Esophagus muscularis mucosa (tissue), 3 donors: ENCODE data around the gene SPATA46.

Experiments used
- CTCF ChIP-seq, 3 experiments: fragments of 200-600 bp in 2 of 3; fragments of 450-650 bp in 1 of 3; sonication (generic) in 2 of 3; IDR thresholded peaks; one replicate each; pipeline ENCODE4 v1.5.1; 2017 to 2019; ENCODE audit warnings: antibody characterized with exemption in 3 of 3, mild to moderate bottlenecking in 2 of 3, moderate library complexity in 1 of 3
- POLR2AphosphoS5 ChIP-seq, 2 donors: sonication (generic); formaldehyde crosslinking; IDR thresholded peaks; one replicate each; pipeline ENCODE4 v1.6.1; 2017; ENCODE audit warnings: antibody characterized with exemption in 2 of 2

GRCh38 chr1:162381941-162382750 lies 5.5 kb upstream of the SPATA46 start:
- TF ChIP-seq POLR2AphosphoS5 (IDR thresholded peaks at IDR 0.05) (no peak), CTCF (IDR thresholded peaks at IDR 0.05) (no peak)
